ENCODE measurements around the gene BNC2.
"Not testable (repeated sequence)": the region's sequence is repeated elsewhere in the genome, so short reads cannot be mapped to it uniquely, and the experiment has no call there.

The BNC2 gene

GRCh38 chr9:16512281-16512680 is 358.2 kb downstream of the BNC2 start:
- no peak for DNase-seq (ENCODE audit: low read depth in 2 of 2, low spot score in 1 of 2)

GRCh38 chr9:16510482-16510881 is 360.0 kb downstream of the BNC2 start:
- DNase-seq (ENCODE audit: low read depth in 2 of 2, low spot score in 1 of 2): no peak

- no peak for DNase-seq (ENCODE audit: low read depth in 2 of 2, low spot score in 1 of 2)
Measured at GRCh38 chr9:16509997-16510396, 360.5 kb downstream of the BNC2 start.

GRCh38 chr9:16505199-16505598 is 365.3 kb downstream of the BNC2 start:
- DNase-seq (ENCODE audit: low read depth in 2 of 2, low spot score in 1 of 2): no peak

GRCh38 chr9:16501726-16502125 is 368.7 kb downstream of the BNC2 start:
- no peak for DNase-seq (ENCODE audit: low read depth in 2 of 2, low spot score in 1 of 2)

GRCh38 chr9:16501141-16501540 is 369.3 kb downstream of the BNC2 start:
- DNase-seq (ENCODE audit: low read depth in 2 of 2, low spot score in 1 of 2): no peak

- DNase-seq (ENCODE audit: low read depth in 2 of 2, low spot score in 1 of 2): no peak
Measured at GRCh38 chr9:16500386-16500785, 370.1 kb downstream of the BNC2 start.

- no peak for DNase-seq (ENCODE audit: low read depth in 2 of 2, low spot score in 1 of 2)
Measured at GRCh38 chr9:16499892-16500291, 370.6 kb downstream of the BNC2 start.

- no peak for DNase-seq (ENCODE audit: low read depth in 2 of 2, low spot score in 1 of 2)
Measured at GRCh38 chr9:16496908-16497307, 373.6 kb downstream of the BNC2 start.

- DNase-seq (ENCODE audit: low read depth in 2 of 2, low spot score in 1 of 2): no peak
Measured at GRCh38 chr9:16487915-16488314, 382.6 kb downstream of the BNC2 start.

GRCh38 chr9:16485575-16486321 is 384.7 kb downstream of the BNC2 start:
- no peak for DNase-seq (ENCODE audit: low read depth in 2 of 2, low spot score in 1 of 2)

- DNase-seq (ENCODE audit: low read depth in 2 of 2, low spot score in 1 of 2): no peak
Measured at GRCh38 chr9:16485160-16485559, 385.3 kb downstream of the BNC2 start.

GRCh38 chr9:16484744-16485143 is 385.7 kb downstream of the BNC2 start:
- DNase-seq (ENCODE audit: low read depth in 2 of 2, low spot score in 1 of 2): no peak

- no peak for DNase-seq (ENCODE audit: low read depth in 2 of 2, low spot score in 1 of 2)
Measured at GRCh38 chr9:16484180-16484579, 386.3 kb downstream of the BNC2 start.

- DNase-seq (ENCODE audit: low read depth in 2 of 2, low spot score in 1 of 2): no peak
Measured at GRCh38 chr9:16482764-16483163, 387.7 kb downstream of the BNC2 start.

- DNase-seq (ENCODE audit: low read depth in 2 of 2, low spot score in 1 of 2): not testable (repeated sequence)
Measured at GRCh38 chr9:16480584-16480983, 389.9 kb downstream of the BNC2 start.

GRCh38 chr9:16475996-16476395 is 394.5 kb downstream of the BNC2 start:
- DNase-seq (ENCODE audit: low read depth in 2 of 2, low spot score in 1 of 2): no peak

- DNase-seq (ENCODE audit: low read depth in 2 of 2, low spot score in 1 of 2): no peak
Measured at GRCh38 chr9:16475257-16475656, 395.2 kb downstream of the BNC2 start.

- no peak for DNase-seq (ENCODE audit: low read depth in 2 of 2, low spot score in 1 of 2)
Measured at GRCh38 chr9:16469184-16469583, 401.3 kb downstream of the BNC2 start.

GRCh38 chr9:16461851-16462250 is 408.6 kb downstream of the BNC2 start:
- DNase-seq (ENCODE audit: low read depth in 2 of 2, low spot score in 1 of 2): no peak

GRCh38 chr9:16461137-16461840 is 409.2 kb downstream of the BNC2 start:
- no peak for DNase-seq (ENCODE audit: low read depth in 2 of 2, low spot score in 1 of 2)

- DNase-seq (ENCODE audit: low read depth in 2 of 2, low spot score in 1 of 2): no peak
Measured at GRCh38 chr9:16460696-16461095, 409.8 kb downstream of the BNC2 start.

All from stimulated activated CD8-positive, alpha-beta memory T cell treated with anti-CD3 and anti-CD28 coated beads, Interleukin-4, amount 100 ng/mL, for 4 hours (primary cell).